Right cardiac atrium (tissue), 5 donors: ENCODE results near the gene RPL39L. TPM values are rescaled to one million over a fixed set of nuclear protein-coding genes. Genes with fewer than 3 reads are reported as not detected.
"Not testable (repeated sequence)": the region's sequence is repeated elsewhere in the genome, so short reads cannot be mapped to it uniquely, and the experiment has no call there.

Experiments
- ATAC-seq, 2 donors: fragments of 200-7000 bp; cut with Tn5 transposase; one replicate each; pipeline versions ENCODE4 v1.8.0 to v1.9.1; 2020; ENCODE audit warnings: moderate library complexity in 2 of 2, mild to moderate bottlenecking in 1 of 2
- DNase-seq, 3 donors: peaks; one replicate each; pipeline ENCODE4 v3.0.0-alpha.2; 2020
- H3K27ac ChIP-seq: one replicate; pipeline ENCODE4 v1.5.1; 2013; ENCODE audit warnings: mild to moderate bottlenecking, low read length, control low read depth, moderate library complexity
- H3K27me3 ChIP-seq: one replicate; pipeline ENCODE4 v1.6.1; 2013; ENCODE audit not compliant: control insufficient read depth, insufficient read depth
- H3K4me1 ChIP-seq: one replicate; pipeline ENCODE4 v1.6.1; 2013; ENCODE audit warnings: low read length; ENCODE audit not compliant: control insufficient read depth, insufficient read depth
- H3K4me3 ChIP-seq: one replicate; pipeline ENCODE4 v1.5.1; 2013; ENCODE audit warnings: low read length, control low read depth
- H3K9me3 ChIP-seq: one replicate; pipeline ENCODE4 v1.6.1; 2013; ENCODE audit warnings: low read length; ENCODE audit not compliant: control insufficient read depth
- WGBS: extraction: QIAGEN DNeasy Blood & Tissue Kit; methylation state at CpG from one replicate; pipeline ENCODE4 v1.1.7; 2013; 5-methylcytosine and 5-hydroxymethylcytosine counted together
- intact Hi-C, 4 donors: fragments of 100-400 bp; cut with DNase I; formaldehyde crosslinking; loops; one replicate each; pipeline versions ENCODE4 v1.11.0 to v1.14.0; 2022 to 2023
- polyA plus RNA-seq: library from polyadenylated mRNA; stranded (reverse); fragments of 200-250 nt; gene quantifications from one replicate; pipeline ENCODE4 v1.2.3, GENCODE V29; 2013
- total RNA-seq, 4 donors: library from RNA; stranded (reverse); fragmentation: NEBNext Ultra II Directional; extraction: Animal tissue kit (Norgen Biotek cat#: 25700); gene quantifications; one replicate each; pipeline ENCODE4 v1.2.1, GENCODE V29; 2021
- donor health status: healthy with polysubstance abuse.
- donor health status: DM: no; HTN: yes; CAD: no.
- donor health status: DM: no; HTN: no; CAD: no.
- donor health status: DM: no; HTN: yes; CAD: no; lungs with severe emphysema.
- donor health status: DM: yes; HTN: yes; CAD: no.

RPL39L gene
- total and polyA plus RNA-seq, 5 donors, result 7.0 to 8.8 (median 8.3) TPM

DNA sequence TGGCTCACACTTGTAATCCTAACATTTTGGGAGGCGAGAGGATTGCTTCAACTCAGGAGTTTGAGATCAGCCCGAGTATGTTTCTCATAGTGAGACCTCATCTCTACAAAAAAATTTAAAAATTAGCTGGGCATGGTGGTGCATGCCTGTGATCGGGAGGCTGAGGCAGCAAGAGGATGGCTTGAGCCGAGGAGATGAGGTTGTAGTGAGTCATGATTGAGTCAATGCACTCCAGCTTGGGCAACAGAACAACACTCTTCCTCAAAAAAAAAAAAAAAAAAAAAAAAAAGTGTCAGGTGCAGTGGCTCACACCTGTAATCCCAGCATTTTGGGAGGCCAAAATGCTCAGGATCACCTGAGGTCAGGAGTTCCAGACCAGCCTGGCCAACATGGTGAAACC lies 2.4 kb downstream of the RPL39L start:
- WGBS, result 93% methylated on average over 4 of the region's 4 CpGs
- Histone ChIP-seq H3K27ac (no peak overlapping the region), H3K27me3 (no peaks in the 10 kb centered on the region), H3K4me3 (no peak overlapping the region), H3K4me1 (no peaks in the 10 kb centered on the region), H3K9me3 (no peaks in the 10 kb centered on the region)
- no peak for ATAC-seq
- intact Hi-C loops, result no loop called here
- DNase-seq, result no peak

DNA sequence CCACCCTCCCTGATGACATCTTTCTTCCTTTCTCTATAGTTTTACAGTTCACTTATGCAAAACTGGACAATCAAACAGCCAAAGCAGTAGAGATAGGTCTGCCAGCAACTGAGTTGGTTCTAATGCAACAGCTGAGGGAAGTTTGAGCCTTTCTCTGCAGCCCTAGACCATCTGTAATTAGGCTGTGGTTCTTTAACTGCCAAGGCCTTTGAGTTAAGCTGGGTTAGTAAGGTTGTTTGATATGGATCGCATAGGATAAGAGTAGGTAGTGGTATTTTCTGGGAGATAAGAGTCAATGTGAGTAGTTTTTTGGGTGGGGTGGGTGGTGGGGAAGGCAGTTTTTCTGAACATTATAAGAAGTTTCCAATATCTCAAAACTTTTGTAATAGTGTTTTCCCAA lies 3.0 kb downstream of the RPL39L start:
- H3K27ac ChIP-seq, result no peak overlapping the region
- ATAC-seq (no peak), DNase-seq (no peak)
- no peaks in the 10 kb centered on the region for H3K9me3 ChIP-seq
- no peaks in the 10 kb centered on the region for H3K4me1 ChIP-seq
- 98% methylated on average over 1 of the region's 1 CpG for WGBS
- intact Hi-C loops, result no loop called here
- H3K4me3 ChIP-seq, result no peak overlapping the region
- no peaks in the 10 kb centered on the region for H3K27me3 ChIP-seq

DNA sequence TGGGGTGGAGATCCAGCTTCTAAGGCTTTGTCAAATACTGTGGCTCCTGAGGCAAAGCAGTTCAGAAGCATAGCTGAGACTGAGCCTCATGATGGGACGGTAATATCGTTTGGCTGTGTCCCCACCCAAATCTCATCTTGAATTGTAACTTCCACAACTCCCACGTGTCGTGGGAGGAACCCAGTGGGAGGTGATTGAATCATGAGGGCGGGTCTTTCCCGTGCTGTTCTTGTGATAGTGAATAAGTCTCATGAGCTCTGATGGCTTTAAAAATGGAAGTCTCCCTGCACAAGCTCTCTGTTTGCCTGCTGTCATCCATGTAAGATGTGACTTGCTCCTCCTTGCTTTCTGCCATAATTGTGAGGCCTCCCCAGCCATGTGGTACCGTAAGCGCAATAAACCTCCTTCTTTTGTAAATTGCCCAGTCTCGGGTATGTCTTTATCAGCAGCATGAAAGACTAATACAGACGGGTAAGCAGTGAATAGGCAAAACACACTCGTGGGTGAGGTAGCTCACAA lies 4.1 kb downstream of the RPL39L start:
- H3K4me1 ChIP-seq, intact Hi-C loops, H3K9me3 ChIP-seq, H3K4me3 ChIP-seq, H3K27me3 ChIP-seq, ATAC-seq, DNase-seq, H3K27ac ChIP-seq: not testable (repeated sequence)
- 94% methylated on average over 11 of the region's 11 CpGs for WGBS

DNA sequence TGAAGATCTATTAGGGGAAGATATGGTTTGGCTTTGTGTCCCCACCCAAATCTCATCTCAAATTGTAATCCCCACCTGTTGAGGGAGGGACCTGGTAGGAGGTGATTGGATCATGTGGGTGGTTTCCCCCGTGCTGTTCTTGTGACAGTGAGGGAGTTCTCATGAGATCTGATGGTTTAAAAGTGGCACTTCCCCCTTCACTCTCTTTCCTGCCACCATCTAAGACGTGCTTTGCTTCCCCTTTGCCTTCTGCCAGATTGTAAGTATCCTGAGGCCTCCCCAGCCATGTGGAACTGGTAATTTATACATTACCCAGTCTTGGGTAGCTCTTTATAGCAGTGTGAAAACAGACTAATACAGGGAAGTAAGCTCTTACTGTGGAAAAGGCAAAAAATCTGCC lies 6.1 kb downstream of the RPL39L start:
- DNase-seq, H3K9me3 ChIP-seq, H3K4me3 ChIP-seq, H3K27ac ChIP-seq, intact Hi-C loops, H3K27me3 ChIP-seq, H3K4me1 ChIP-seq, ATAC-seq: not testable (repeated sequence)
- 84% methylated on average over 2 of the region's 2 CpGs for WGBS

DNA sequence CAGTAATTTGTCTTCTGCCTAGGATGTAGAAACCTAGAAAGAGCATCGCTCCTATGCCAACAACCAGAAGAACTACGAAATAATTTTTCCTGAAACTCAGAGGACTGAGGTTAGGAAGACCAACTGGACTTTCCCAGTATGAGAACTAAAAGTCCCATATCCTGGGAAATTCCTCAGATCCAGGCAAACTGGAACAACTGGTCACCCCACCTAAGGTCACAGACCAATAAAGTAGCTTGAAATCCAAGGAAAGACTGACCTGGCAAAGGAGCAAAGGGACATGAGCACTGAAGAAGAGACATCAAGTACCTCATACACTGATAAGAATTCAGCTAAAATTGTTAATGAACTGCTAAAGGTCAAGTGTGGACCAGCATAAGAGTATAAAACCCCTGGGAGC lies 6.6 kb downstream of the RPL39L start:
- ATAC-seq, result no peak
- WGBS, result 87% methylated on average over 2 of the region's 2 CpGs
- no peak for DNase-seq
- H3K4me1 ChIP-seq, result no peaks in the 10 kb centered on the region
- H3K27ac ChIP-seq, result no peak overlapping the region
- H3K9me3 ChIP-seq, result no peaks in the 10 kb centered on the region
- intact Hi-C loops, result no loop called here
- no peaks in the 10 kb centered on the region for H3K27me3 ChIP-seq
- no peak overlapping the region for H3K4me3 ChIP-seq

DNA sequence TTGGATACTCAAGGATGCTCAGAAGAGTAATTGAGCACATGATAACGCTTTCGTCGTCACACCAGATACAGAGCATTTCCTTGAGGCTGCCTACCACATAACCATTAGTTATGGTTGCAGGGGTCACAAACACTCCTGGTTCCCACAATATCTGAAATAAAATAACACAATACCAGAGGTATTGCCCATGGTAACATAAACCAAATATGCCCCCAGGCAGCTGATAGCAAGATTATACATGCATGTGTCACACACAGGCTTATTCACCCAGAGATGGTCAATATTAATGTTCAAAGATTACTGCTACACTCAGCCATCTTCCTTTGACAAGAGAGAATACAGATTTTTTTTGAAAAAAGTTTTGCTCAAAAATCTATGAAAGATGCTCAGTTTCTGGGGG lies 7.3 kb downstream of the RPL39L start:
- intact Hi-C loops, result no loop called here
- no peak overlapping the region for H3K4me3 ChIP-seq
- 85% methylated on average over 3 of the region's 3 CpGs for WGBS
- no peak overlapping the region for H3K27ac ChIP-seq
- DNase-seq (no peak), ATAC-seq (no peak)
- no peaks in the 10 kb centered on the region for H3K27me3 ChIP-seq
- no peaks in the 10 kb centered on the region for H3K9me3 ChIP-seq
- no peaks in the 10 kb centered on the region for H3K4me1 ChIP-seq

DNA sequence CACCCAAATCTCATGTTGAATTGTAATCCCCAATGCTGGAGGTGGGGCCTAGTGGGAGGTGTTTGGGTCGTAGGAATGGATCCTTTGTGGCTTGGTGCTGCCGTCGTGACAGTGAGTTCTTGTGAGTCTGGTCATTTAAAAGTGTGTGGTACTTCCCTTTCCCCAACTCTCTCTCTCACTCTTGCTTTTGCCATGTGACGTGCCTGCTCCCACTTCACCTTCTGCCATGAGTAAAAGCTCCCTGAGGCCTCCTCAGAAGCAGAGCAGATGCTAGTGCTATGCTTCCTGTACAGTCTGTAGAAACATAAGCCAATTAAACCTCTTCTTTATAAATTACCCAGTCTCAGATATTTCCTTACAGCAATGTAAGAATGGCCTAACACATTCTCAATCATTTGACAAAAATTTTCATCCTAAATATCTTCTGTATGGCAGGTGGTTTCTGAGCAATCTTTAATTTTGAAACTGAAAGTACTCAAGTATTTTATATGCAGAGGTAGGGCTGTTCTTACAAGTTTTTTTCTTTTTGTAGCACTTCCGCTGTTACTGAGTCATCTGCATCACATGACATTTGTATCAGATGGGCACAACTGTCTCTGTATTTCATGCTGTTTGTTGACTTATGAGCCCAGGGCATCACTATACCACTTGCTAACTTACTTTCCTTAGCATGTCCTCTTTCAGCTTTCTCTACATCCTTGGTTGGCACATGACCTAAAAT lies 8.8 kb downstream of the RPL39L start:
- WGBS, result 75% methylated on average over 5 of the region's 5 CpGs
- Histone ChIP-seq H3K27me3 (no peaks in the 10 kb centered on the region), H3K4me1 (no peaks in the 10 kb centered on the region), H3K27ac (peak overlapping the region; percentile 51), H3K9me3 (no peaks in the 10 kb centered on the region), H3K4me3 (no peak overlapping the region)
- peak; percentile 89 to 96 for ATAC-seq
- no peak for DNase-seq
- intact Hi-C loops, result no loop called here

DNA sequence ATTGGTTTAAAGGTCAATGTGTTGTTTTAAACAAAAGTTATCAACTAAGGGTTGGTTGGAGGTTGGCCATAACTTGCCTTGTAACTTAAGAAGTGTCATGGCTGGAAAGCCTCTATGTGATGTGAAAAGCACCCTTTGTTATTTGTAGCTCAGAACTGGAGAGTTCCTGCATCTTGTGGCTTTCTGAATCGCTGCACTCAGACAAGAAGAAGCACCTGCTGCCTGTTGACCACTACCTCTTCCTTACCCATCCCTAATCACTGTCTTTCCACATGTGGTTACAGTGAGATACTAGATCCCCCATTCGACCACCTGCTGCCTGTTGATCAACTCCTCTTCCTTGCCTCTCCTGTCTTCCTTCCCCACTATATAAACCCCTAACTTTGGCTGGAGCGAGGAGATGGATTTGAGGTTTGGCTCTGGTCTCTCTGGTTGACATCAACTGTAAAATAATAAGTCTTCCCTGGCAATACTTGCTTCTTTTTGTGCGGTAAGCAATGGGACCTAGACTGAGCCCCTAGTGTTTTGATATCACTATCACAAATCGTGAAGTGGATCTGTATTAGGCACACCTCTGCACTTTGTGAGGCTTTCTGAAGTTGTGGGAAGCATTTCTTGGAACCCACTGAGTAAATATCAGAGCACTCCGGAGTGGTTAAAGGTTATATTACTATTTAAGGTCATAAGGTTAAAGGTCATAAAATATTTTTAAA lies 13.8 kb downstream of the RPL39L start:
- no peak for ATAC-seq
- WGBS, result 87% methylated on average over 6 of the region's 6 CpGs
- Histone ChIP-seq H3K27ac (no peak overlapping the region), H3K9me3 (no peaks in the 10 kb centered on the region), H3K4me3 (no peak overlapping the region), H3K4me1 (no peaks in the 10 kb centered on the region), H3K27me3 (no peaks in the 10 kb centered on the region)
- intact Hi-C loops, result no loop called here
- DNase-seq, result no peak

DNA sequence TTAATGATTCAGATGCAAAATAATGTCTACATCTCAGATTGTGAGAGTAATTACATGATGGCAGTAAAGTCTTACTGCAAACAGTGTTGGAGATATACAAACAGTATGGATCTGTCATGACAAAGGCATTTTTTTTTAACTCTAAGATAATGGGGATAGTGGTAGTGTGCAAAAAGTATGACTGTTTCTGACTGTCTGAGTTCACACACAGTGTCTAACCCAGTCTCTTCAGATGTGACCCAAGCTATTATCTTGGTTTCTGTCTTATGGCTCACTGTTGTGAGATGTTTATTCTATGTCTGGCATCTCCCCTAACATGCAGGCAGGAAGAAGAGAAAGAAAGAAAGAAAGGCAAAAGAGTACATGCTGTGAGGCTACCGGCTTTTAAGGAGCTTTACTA lies 17.0 kb downstream of the RPL39L start:
- Histone ChIP-seq H3K4me1 (no peaks in the 10 kb centered on the region), H3K27ac (no peak overlapping the region), H3K9me3 (no peaks in the 10 kb centered on the region), H3K4me3 (no peak overlapping the region), H3K27me3 (no peaks in the 10 kb centered on the region)
- intact Hi-C loops, result no loop called here
- ATAC-seq, result no peak
- 96% methylated on average over 1 of the region's 1 CpG for WGBS
- DNase-seq, result no peak

DNA sequence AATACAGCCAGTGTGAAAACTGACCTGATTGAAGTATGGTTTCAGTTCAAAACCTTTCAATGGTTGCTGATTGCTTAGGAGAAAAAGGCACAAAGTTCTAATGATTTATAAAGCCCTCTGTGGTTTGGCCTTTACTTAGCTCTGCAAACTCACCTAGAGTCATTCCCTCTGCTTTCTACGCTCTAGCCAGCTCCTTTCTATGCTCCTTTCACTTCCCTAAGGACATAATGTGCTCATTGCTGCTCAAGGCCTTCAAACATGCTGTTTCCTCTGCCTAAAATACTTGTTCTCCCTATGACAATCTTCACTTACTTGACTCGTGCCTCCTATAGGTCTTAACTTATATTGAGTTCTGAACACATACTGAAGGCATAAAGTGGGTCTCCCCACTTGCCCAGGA lies 19.0 kb downstream of the RPL39L start:
- no peak for DNase-seq
- H3K9me3 ChIP-seq, result no peaks in the 10 kb centered on the region
- no peaks in the 10 kb centered on the region for H3K4me1 ChIP-seq
- WGBS, result 88% methylated on average over 2 of the region's 2 CpGs
- H3K27ac ChIP-seq, result no peak overlapping the region
- ATAC-seq, result no peak
- H3K27me3 ChIP-seq, result no peaks in the 10 kb centered on the region
- intact Hi-C loops, result no loop called here
- no peak overlapping the region for H3K4me3 ChIP-seq

DNA sequence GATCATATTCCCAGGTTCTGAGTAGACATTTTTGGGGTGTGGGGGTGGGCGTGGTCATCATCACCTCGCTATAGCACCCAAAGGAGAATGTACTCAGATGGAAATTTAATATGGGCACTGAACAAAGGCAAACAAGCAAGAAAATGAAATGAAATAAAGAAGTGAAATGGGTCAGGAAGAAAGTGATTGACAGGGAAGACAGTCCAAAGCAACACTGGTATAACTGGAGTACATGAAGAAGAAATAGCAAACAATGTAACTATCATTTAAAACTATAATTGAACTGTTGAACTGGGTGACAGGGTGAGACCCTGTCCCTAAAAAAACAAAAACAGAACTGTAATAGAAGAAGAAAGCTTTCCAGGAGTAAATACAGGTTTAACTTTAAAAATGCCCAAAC lies 24.8 kb downstream of the RPL39L start:
- 93% methylated on average over 2 of the region's 2 CpGs for WGBS
- H3K4me1 ChIP-seq, result no peaks in the 10 kb centered on the region
- no peak for DNase-seq
- intact Hi-C loops, result loop anchor here in 2 of 4 donors (5.0 to 10.0 kb wide), 2 partner anchors 48 to 50 kb away; no protein-coding TSS in a partner anchor
- no peaks in the 10 kb centered on the region for H3K9me3 ChIP-seq
- H3K4me3 ChIP-seq, result no peak overlapping the region
- no peaks in the 10 kb centered on the region for H3K27me3 ChIP-seq
- no peak for ATAC-seq
- no peak overlapping the region for H3K27ac ChIP-seq
